HG03469 (cell line): ENCODE measurements around the gene FLRT1.

Experiments
- ATAC-seq: cut with Tn5 transposase; IDR thresholded peaks from one replicate; pipeline ENCODE4 v1.9.1; 2021; ENCODE audit warnings: mild to moderate bottlenecking, moderate library complexity, moderate number of reproducible peaks; ENCODE audit not compliant: unreplicated experiment

FLRT1 gene

DNA sequence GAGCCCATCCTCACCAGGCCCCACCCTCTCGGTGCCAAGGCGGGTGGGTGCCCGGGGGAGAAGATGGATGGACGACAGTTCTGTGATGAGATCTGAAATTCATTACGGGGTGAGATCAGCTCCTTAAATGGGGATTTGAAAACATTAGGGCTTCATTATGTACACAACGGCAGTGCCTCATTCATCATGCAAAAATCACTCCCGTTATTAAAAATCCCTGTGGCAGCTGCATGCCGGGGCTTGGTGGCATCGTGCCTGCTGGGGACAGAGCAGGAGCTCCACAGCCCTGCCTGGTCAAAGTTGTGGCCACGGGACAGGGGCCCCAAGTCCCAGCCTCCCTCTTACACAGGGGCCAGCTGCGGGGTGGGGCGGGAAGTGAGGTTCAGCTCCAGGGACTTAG lies 29.3 kb upstream of the FLRT1 start:
- ATAC-seq = no peak

DNA sequence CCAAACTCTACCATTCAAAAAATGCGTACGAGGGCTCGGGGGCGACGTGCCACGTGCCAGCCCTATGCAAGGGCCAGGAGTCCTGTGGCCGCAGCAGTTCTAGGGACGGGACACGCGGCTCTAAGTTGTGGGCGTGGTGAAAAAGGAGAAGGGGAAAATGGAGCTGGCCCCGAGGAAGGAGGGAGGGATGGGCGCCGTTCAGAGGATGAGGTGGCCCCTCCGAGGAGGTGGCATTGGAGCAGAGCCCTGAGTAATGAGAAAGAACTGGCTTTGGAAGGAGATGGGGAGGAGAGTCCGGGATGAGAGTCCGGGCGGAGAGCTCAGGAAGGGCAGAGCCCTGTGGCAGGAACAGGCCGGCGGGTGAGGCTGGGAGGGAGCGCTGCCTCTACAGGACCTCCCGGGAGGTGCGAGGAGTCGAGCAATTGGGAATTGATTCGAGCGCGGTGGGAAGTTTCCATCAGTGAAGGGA lies 28.5 kb upstream of the FLRT1 start:
- no peak for ATAC-seq

DNA sequence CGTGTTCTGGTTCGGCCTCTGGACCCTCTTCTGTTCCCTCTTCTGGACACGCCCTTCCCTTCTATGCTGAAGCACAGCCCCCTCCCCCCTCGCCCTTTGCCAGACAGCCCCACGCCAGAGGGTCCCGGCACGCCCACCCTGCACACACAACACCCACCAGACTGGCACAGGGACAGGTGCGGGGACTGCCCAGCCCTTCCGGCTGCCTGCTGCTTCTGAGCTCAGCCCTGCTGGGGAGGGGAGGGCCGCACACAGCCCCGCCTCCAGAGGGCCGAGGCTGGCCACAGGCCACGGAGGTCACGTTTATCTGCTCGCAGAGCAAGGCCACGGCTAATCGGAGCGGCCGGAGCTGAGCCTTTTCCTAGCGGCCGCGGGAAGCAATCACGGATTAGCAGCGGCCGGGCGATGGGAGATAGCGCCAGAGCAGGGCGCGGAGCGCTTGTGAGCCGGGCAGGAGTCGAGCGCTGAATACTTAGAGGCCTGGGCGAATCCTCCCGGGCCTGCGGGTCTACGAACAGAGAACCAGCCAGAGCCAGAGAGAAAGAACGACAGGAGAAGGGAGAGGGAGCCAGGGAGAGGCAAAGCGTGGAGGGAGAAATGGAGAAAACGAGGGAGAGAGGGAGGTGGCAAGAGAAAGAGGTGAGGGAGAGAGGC lies 28.0 kb upstream of the FLRT1 start:
- no peak for ATAC-seq

DNA sequence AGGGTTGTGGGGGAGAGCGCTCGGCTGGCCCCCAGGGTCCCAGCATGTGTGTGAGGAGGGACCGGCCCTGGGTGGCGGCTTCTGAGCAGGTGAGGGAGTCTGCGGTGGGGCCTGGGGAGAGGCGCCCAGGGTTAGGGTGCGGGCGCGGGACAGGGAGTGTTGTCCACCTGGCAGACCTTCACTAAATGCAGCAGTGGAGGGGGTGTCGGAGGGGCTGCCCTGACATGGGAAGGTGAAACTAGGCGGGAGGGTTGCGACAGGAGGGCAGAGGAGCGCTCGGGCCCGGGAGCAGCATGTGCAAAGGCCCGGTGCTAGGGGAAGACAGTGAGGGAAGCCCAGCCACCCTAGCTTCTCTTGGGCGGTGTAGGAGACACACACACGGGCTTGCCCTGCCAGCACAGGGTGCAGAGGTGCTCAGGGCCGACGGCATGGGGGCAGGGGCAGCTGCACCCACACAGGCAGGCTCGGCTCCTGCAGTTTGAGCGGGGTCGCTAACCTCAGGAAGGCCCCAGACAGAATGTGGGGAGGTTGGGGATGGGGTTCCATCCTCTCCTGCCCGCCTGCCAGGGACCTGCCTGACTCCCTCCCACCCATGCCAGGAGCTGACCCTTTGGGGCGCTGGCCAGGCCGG lies 27.3 kb upstream of the FLRT1 start:
- no peak for ATAC-seq

- no peak for ATAC-seq
Measured at GRCh38 chr11:64008914-64009633, 26.7 kb upstream of the FLRT1 start.

- no peak for ATAC-seq
Measured at GRCh38 chr11:64009710-64010109, 26.0 kb upstream of the FLRT1 start.

- no peak for ATAC-seq
Measured at GRCh38 chr11:64010783-64011182, 24.9 kb upstream of the FLRT1 start.

- ATAC-seq = no peak
Measured at GRCh38 chr11:64011371-64011770, 24.4 kb upstream of the FLRT1 start.

DNA sequence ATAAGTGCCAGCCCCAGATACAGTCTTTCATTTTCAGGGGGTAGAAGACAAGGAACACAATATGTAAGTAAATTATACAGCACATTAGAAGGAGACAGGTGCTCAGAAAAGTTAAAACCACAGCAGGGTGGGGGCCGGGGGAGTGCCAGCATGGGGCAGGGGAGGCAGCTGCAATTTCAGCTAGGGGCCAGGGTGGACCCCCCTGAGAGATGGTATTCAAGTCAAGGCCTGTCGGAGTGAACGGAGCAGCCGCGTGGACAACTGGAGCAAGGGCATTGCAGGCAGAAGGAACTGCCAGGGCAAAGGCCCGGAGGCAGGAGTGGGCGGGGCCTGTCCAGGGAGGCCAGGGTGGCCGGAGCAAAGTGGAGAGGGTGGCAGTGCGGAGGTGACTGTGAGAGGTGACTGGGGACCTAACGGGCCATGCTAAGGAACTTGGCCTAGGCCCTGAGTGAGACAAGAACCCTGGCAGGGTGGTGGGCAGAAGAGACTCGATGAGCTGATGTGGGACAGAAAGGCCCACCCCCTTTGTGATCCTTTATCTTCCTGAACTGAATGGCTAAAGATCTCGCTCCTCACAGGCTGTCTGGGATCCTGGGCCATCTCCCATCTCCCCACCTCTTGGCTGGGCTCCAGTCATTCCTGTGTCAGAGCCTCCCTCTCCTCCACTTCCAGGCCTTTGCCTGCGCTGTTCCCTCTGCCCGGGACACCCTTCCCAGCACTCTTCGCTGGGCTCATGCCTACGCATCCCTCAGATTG lies 22.4 kb upstream of the FLRT1 start:
- no peak for ATAC-seq

DNA sequence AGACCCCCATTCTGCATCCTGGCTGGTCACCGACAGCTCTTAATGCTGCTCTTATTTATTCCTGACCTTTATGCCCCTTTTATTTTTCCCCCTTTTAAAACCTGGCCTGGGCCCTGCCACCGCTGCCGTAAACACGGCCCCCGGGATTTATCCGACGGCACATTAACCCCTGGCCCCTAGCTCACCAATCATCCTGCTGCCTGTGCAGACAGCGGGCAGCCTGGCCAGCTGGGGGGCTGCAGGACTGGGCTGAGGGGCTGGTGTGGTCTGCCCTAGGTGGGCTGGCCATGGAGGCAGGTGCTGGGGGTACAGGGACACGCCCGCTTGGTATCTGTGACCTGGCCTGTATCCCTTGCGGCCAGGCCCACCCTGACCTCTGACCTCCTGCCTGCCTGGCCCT lies 21.4 kb upstream of the FLRT1 start:
- ATAC-seq = no peak

DNA sequence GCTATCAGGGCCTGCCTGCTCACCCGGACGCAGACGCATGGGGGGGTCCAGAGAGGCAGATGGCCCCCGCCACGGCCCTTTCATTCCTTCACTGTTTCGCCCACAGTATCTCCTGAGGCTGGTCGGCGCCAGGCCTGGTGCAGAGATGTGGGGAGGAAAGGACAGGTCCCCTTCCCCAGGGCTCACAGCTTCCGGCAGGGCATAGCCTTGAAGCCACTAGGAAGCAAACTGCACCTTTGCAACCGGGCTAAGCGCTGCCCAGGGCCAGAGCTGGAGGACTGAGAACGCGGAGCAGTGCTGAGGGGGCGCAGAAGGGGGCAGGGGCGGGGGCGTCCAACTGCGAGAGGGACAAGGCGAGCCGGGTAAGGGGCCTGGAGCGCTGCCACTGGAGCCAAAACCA lies 20.2 kb upstream of the FLRT1 start:
- ATAC-seq = no peak

DNA sequence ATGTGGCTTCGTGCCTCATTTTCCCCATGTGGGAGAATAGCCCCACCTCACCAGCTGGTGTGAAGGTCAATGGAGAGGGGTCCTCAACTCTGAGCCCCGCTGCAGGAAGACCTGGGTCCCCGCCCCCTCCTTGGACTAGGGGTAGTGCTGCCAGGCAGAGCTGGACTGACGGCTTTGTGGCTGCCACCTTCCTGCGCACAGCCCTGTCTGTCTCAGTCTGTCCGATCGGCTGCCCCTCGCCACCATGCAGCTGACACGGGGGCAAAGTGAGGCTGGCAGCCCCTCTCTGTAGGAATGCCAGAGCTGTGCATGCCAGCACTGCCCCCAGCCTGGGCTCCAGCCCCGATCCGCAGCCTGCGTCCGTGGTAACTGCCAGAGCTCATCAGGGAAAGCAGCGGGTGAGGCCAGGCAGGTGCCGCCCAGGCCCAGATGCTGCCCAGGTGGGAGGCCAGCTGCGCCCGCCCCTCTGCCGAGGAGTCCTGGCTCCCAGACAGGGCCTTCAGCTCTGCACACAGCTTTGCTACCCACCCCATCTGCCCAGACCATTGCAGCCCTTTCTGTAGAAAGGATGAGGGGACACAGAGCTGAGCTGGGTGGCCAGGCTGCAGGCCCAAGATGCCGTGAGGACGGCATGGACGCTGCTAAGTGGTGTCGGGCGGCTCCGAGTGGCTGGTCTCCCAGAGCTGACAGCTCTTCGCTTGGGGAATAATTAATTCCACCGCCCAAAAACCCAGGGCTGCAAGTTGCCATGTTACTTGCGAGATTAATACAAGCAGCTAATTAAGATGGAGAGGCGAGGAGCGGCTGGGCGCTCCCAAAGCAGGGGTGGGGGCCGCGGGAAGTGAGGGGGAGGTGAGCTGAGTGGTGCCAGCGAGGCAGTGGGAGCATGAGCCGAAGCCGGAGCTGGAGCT lies 19.5 kb upstream of the FLRT1 start:
- ATAC-seq = no peak

- no peak for ATAC-seq
Measured at GRCh38 chr11:64017945-64018224, 17.8 kb upstream of the FLRT1 start.

- no peak for ATAC-seq
Measured at GRCh38 chr11:64018310-64018709, 17.4 kb upstream of the FLRT1 start.

DNA sequence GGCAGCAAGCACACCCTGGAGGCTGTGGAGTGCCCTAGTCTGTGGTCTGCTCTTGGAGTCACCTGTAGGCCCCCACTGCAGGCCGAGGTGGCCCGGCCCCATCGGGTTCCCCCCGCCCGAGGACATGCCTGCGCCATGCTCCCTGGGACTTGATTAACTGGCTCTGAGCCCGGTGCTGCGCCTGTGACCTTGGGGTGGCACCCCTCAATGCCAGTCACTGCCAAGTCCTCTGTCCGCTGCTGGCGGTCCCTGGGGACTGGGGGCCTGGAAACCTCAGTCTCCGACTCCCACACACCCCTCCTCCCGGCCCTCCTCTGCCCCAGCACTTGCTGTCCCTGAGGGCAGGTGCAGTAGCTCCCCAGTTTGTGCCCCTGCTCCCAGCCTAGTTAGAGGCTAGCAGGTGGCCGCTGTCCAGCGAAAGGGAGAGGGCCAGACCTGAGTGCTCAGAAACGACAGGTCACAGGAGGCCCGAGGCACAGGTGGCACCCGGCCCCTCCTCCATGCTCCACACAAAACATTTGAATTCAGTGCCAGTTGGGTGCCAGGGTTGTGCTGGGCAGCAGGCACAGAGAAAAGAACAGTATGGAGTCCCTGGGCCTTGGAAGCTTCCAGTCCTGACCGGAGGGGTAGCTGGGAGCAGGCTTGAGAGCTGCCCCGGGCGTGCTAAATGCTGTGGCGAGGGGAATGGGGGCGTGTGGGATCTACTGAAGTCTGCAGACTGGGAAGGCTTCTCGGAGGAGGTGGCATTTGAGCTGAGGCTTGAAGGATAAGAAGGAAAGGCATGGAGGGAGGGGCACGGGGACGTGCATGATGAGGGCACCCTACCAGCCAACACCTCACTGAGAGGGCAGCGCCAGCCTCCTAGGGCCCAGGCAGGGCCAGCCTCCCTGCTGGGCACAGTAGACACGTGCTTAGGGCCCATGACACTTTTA lies 16.4 kb upstream of the FLRT1 start:
- ATAC-seq = no peak

GRCh38 chr11:64020976-64021756 lies 14.6 kb upstream of the FLRT1 start:
- no peak for ATAC-seq

DNA sequence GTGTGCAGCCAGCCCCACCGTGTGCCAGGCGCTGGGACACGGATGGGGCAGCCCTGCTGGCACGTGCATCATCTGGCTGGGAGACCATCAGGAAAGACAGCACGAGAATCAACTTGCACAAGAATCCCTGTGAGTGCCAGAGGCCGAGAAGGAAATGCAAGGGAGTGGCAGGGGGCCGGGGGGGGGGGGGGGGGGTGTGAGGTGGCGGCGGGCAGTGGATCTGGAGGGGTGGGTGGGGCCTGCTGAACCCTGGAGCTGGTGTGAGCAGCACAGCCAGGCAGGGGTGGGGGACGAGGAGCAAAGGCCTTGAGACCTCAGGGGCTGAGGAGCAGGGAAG lies 14.0 kb upstream of the FLRT1 start:
- no peak for ATAC-seq

DNA sequence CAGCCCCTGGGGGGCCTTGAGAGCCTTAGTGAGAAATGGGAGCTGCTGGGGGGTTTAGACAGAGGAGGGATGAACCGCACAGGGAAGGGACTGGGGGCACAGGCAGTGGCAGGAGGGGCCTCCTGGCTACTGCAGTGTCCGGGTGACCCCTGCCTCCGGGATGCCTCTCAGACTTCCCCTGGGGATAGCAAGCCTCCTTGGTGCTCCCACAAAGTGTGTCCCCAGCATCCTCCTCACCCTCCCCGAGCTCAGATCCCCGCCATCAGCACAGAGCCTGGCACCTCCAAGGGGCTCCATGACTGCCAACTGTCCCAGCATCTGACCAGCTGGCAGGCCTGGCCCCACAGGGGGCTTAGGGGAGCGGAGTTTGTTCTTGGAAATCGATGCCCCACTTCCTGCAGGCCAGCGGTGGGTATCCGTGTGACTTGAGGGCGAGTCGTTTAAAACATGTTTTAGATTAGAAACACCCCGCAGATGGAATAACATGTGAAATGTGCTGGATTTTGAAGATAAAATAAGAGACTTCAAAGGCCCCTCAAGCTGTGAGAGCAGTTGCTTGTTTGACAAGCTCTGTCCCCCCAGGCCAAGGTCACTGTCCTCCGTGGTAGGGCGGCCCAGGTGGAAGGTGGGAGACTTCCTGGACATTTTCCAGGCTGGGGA lies 13.5 kb upstream of the FLRT1 start:
- ATAC-seq = no peak
